Embryonic facial prominence (tissue), 1 donor: Measurements from ENCODE around the gene CACNA2D1.

Experiments used
- DNase-seq: peaks from one replicate; pipeline ENCODE4 v3.0.0-alpha.2; 2016; ENCODE audit errors: extremely low spot score

The CACNA2D1 gene

GRCh38 chr7:82443547-82444219 lies at the start of gene CACNA2D1:
Gene CACNA2D1 (minus strand): TSS chr7:82443777.
- peak; percentile 87 for DNase-seq

- DNase-seq: peak; percentile 8
Measured at GRCh38 chr7:82481499-82482097, 38.0 kb upstream of the CACNA2D1 start.

GRCh38 chr7:82477733-82478515 lies 34.3 kb upstream of the CACNA2D1 start:
- no peak for DNase-seq

GRCh38 chr7:82472966-82473365 lies 29.4 kb upstream of the CACNA2D1 start:
- no peak for DNase-seq

GRCh38 chr7:82471351-82472020 lies 27.9 kb upstream of the CACNA2D1 start:
- DNase-seq: no peak

GRCh38 chr7:82469207-82469606 lies 25.6 kb upstream of the CACNA2D1 start:
- DNase-seq: no peak

- DNase-seq: no peak
Measured at GRCh38 chr7:82468435-82468834, 24.9 kb upstream of the CACNA2D1 start.

GRCh38 chr7:82467020-82467419 lies 23.4 kb upstream of the CACNA2D1 start:
- no peak for DNase-seq

GRCh38 chr7:82464372-82464771 lies 20.8 kb upstream of the CACNA2D1 start:
- DNase-seq: no peak

GRCh38 chr7:82455295-82455694 lies 11.7 kb upstream of the CACNA2D1 start:
- DNase-seq: no peak

- DNase-seq: no peak
Measured at GRCh38 chr7:82450759-82451158, 7.2 kb upstream of the CACNA2D1 start.

- peak; percentile 69 for DNase-seq
Measured at GRCh38 chr7:82449910-82450309, 6.3 kb upstream of the CACNA2D1 start.

GRCh38 chr7:82446897-82447296 lies 3.3 kb upstream of the CACNA2D1 start:
- no peak for DNase-seq

GRCh38 chr7:82445271-82445670 lies 1.7 kb upstream of the CACNA2D1 start:
- DNase-seq: no peak

GRCh38 chr7:82444220-82444909 lies 788 bp upstream of the CACNA2D1 start:
- DNase-seq: no peak

GRCh38 chr7:82443036-82443546 lies 486 bp downstream of the CACNA2D1 start:
- DNase-seq: no peak

GRCh38 chr7:82442492-82443035 lies 1.0 kb downstream of the CACNA2D1 start:
- DNase-seq: no peak

- DNase-seq: no peak
Measured at GRCh38 chr7:82441669-82442478, 1.7 kb downstream of the CACNA2D1 start.

GRCh38 chr7:82438521-82438920 lies 5.1 kb downstream of the CACNA2D1 start:
- DNase-seq: no peak

GRCh38 chr7:82435769-82436168 lies 7.8 kb downstream of the CACNA2D1 start:
- no peak for DNase-seq
